ENCODE data around the gene PRKN.

The PRKN gene

DNA sequence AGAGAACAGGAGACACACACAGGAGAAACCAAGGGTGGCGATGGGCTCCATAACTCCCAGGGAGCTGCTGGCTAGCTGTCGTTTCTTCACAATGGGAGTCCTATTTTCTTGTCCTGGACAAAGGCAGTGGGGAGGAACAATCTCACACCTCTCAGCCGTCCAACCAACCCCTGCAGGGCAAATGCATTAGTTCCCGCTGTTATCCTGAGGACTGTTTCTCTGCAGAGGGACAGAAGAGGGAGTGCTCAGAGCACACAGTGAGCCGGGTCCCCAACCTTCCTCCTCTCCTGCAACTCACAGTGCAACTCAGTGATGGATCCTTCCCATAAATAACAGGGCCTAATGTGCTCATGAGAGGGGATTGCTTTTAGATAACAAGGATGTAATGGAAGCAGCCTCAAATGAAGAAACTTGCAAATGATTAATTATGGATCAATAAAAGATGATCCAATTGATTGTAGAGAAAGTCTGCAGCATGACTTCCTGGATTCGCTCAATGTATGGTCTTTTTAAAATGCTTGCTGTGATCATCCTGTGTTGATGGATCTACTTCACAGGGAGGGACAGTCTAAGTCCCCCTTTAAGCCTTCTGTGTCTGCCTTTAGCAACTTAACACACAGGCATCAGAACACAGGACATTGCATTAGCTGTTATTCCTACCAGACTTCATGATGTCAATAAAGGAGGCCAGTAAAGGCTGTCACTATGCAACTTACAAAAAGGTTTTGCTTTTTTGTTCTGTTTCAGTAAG is 1000.3 kb downstream of the PRKN start:
- no peak for DNase-seq (ENCODE audit: low read depth in 2 of 2)

DNA sequence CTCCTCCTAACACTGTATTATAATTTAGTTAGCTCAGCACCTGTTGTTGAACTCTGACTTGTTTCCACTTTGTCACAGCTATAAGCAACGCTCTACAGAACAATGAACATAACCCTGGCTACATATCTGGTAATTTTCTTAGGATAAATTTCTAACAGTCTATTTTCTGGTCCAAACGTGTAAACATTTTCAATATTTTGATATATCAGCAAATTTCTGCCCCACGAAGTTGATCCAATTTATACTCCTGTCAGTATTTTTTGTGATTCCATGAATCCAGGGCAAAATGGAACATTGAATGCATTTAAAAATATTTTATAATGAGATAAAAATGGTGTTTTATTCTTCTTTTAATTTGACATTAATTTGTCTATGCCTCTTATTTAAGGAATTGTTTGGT is 1005.2 kb downstream of the PRKN start:
- DNase-seq (ENCODE audit: low read depth in 2 of 2), result no peak

DNA sequence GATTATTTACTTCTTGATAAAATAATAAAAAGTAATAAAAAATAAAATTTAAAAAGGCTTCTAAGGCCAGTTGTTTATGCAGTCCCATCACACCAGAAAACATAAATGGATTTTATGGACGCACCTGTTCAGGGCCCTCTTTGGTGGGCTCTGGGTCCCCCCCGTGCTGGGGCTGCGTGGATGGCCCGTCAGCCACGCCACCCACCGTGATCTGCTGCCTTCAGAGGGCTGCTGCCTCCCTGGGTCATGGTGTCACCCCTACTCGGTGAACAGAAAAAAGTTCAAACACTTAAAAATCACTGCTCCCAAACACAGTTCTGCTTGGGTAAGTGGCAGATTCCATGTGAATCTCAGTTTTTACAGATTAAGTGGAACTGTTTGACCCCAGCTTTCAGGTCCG is 1006.1 kb downstream of the PRKN start:
- no peak for DNase-seq (ENCODE audit: low read depth in 2 of 2)

DNA sequence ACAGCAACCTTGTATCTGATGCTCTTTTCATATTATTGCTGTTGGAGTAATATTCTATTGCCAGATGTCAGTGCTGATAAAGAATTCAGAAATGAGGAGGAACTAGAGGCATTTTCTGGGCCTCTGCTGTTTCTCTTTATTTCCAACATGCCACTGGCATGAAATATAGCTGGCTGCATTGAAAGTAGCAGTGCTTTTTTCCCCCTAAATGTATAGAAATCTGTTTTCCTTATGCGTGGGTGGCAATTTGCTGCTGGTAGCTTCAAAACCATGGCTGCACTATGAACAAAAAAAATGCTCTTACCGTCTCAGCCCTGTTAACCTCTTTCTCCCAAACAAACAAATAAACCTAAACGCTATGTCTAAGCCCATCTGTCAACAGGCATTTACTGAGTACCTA is 1011.4 kb downstream of the PRKN start:
- DNase-seq (ENCODE audit: low read depth in 2 of 2), result no peak

DNA sequence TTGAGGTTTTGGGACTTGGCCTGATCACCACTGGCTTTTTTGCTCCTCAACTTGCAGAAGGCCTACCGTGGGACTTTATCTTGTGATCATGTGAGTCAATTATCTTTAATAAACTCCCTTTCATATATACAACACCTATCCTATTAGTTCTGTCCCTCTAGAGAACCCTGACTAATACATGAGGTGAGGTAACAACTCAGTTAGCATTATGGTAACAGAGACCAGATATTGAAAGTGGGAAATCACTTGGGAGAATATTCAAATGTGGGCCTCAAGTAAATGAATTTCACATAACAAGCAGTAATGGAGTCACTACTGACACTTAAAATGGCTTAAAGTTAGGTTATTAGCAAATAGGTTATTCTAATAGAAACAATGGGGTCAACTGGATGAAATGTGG is 1015.6 kb downstream of the PRKN start:
- DNase-seq (ENCODE audit: low read depth in 2 of 2), result no peak

- DNase-seq (ENCODE audit: low read depth in 2 of 2), result no peak
Observed at GRCh38 chr6:161711515-161711914, 1016.1 kb downstream of the PRKN start.

GRCh38 chr6:161710698-161711097 is 1016.9 kb downstream of the PRKN start:
- no peak for DNase-seq (ENCODE audit: low read depth in 2 of 2)

DNA sequence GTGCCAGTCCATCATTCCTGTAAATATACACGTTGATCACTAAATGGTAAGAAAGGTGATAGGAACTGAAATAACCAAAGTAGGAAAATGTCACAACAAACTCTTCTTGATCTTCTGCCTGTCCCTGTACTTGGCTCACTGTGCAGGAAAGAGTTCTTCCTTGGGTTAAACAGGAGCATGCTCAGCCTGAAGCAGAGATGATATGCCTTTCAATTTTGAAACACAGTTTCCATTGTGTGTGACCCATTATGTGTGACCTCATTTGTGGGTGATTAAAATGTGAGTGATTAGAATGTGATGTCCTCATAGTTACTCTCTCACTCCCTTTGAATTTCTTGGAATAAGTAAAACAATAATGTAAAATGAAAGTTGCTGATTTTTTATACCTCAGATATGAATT is 1026.5 kb downstream of the PRKN start:
- no peak for DNase-seq (ENCODE audit: low read depth in 2 of 2)

- no peak for DNase-seq (ENCODE audit: low read depth in 2 of 2)
Observed at GRCh38 chr6:161696801-161697200, 1030.8 kb downstream of the PRKN start.

DNA sequence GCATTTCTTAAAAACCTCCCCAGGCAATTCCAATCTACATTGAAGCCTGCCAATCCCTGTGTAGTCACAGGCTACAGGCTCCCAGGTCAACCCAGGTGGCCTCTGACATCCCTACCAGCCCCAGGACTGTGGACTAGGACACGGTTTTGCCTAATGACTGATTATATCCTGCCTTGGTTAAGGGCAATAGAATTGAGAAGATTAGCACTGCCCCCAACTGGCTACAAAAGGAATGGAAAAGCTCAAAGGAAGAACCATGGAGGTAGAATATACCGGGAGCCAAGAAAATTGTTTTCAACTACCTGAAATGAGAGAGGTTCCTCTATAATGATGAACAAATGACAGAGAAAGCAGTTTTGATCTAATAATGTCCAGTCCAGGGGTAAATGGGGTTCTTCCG is 1032.6 kb downstream of the PRKN start:
- DNase-seq (ENCODE audit: low read depth in 2 of 2), result peak in 1 of 2 experiments; percentile 4

DNA sequence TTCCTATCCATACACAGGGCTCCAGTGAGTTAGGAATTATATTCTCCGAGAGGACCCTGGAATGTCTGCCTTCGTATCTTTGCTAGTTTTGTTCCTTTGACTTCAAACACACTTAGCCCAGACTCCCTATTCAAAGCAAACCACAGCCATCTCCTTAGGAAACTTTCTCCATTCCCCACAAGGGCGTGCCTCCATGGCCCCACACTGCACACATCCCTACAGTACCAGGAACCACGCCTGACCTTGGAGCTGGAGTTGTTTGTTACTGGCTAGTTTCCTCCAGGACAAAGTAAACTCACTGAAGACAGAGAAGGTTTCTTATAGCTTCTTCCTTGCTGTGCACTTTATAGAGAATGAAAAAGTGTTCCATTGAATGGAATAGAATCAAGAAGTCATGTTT is 1040.9 kb downstream of the PRKN start:
- no peak for DNase-seq (ENCODE audit: low read depth in 2 of 2)

- DNase-seq (ENCODE audit: low read depth in 2 of 2), result peak; percentile 20 to 22
Observed at GRCh38 chr6:161684731-161685475, 1042.7 kb downstream of the PRKN start.

DNA sequence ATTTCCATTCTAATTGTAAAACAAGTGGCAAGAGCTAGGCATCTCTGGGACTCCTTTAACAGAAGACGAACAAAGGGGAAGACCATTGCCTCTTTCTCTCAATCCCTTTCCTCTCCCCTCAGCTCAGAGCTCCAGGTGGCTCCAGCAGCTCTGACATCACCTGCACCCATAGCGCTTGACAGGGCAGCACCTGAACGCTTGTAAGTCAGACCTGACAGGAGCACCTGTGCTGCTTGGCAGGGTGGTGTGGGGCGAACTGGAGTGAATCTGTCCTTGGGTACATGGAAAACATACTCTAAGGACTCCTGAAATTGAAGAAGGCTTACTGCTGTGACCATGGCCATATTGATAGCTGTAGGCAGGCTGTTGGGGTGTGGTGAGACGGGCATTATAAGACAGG is 1044.2 kb downstream of the PRKN start:
- DNase-seq (ENCODE audit: low read depth in 2 of 2), result no peak

DNA sequence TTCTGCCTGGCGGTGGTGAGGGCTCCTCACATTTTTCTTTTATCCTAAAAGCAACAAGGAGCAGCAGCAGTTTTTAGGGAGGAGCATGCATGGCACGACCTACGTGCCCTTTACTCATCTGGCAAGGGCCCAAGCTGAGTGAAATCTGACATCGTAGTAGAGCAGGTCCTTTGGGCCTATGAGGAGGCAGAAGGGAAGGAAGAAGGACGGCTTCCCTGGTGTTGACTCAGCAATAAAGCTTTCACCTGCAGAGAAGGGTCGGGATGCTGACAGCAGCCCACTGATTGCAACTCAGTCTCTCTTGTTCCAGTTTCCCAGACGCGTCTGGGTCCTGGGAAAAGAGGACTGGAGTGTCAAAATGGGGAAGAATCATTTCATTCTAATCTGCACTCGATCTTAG is 1044.6 kb downstream of the PRKN start:
- DNase-seq (ENCODE audit: low read depth in 2 of 2), result no peak

GRCh38 chr6:161679980-161680538 is 1047.5 kb downstream of the PRKN start:
- no peak for DNase-seq (ENCODE audit: low read depth in 2 of 2)

GRCh38 chr6:161677188-161677587 is 1050.4 kb downstream of the PRKN start:
- DNase-seq (ENCODE audit: low read depth in 2 of 2), result no peak

- DNase-seq (ENCODE audit: low read depth in 2 of 2), result no peak
Observed at GRCh38 chr6:161676586-161676985, 1051.0 kb downstream of the PRKN start.

- no peak for DNase-seq (ENCODE audit: low read depth in 2 of 2)
Observed at GRCh38 chr6:161674930-161675682, 1052.5 kb downstream of the PRKN start.

- DNase-seq (ENCODE audit: low read depth in 2 of 2), result no peak
Observed at GRCh38 chr6:161673026-161673425, 1054.5 kb downstream of the PRKN start.

GRCh38 chr6:161671117-161671516 is 1056.4 kb downstream of the PRKN start:
- no peak for DNase-seq (ENCODE audit: low read depth in 2 of 2)

- no peak for DNase-seq (ENCODE audit: low read depth in 2 of 2)
Observed at GRCh38 chr6:161668665-161669064, 1058.9 kb downstream of the PRKN start.

DNA sequence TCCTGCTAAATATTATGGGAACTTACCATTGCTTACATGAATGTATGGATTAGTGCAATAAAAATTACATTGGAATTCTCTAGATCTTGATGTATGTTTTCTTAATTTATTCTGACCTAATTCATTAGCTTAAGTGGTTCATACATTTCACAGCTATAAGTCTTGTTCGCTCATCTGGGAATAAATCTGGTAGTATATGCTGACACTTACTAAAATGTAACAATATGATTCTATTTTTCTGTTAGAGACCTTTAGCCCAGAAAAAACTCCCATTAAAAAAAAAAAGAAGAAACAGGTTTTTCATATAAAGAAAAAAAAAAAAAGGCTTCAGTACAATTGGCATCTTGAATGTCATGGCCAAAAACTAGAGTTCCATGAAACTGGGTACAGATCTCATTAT is 1059.6 kb downstream of the PRKN start:
- DNase-seq (ENCODE audit: low read depth in 2 of 2), result no peak
